VCaP (cell line): ENCODE results near the gene PROX2.

Source experiments
- H3K27ac ChIP-seq: fragments of 450-650 bp; 2 replicates; pipeline ENCODE4 v1.5.1; 2017
- CTCF ChIP-seq: fragments of 450-650 bp; conservative IDR thresholded peaks from 2 replicates; pipeline ENCODE4 v1.5.1; 2017; ENCODE audit warnings: mild to moderate bottlenecking, moderate library complexity

PROX2 gene

GRCh38 chr14:74826574-74826973 lies 49.4 kb downstream of the PROX2 start:
- no peak overlapping the region for H3K27ac ChIP-seq
- no peak for TF ChIP-seq CTCF
